ENCODE data around the gene EIF2S1. TPM values are rescaled to one million over a fixed set of nuclear protein-coding genes. Genes with fewer than 3 reads are reported as not detected.
A peak's percentile ranks its signal among the peaks of the same experiment; 100 is the strongest.

The EIF2S1 gene
- total and polyA plus RNA-seq, 2 experiments from 2014 or later, result 121 to 170 TPM

- H3K4me3 ChIP-seq, result no peak overlapping the region
- H4K20me1 ChIP-seq (replicated peaks; ENCODE audit: insufficient read depth), result no peaks in the 10 kb centered on the region
- H3K36me3 ChIP-seq (ENCODE audit: insufficient read depth), result no peaks in the 10 kb centered on the region
- no peaks in the 10 kb centered on the region for H3K4me1 Mint-ChIP-seq
- no peak for TF ChIP-seq EZH2phosphoT487 (IDR thresholded peaks at IDR 0.05; ENCODE audit: unreplicated experiment)
- no peak for TF ChIP-seq ZNF114 (CRISPR knock-in tag; IDR thresholded peaks at IDR 0.05)
- TF ChIP-seq POLR2AphosphoS5 (IDR thresholded peaks at IDR 0.05; ENCODE audit: low read depth), result no peak
- TF ChIP-seq ZNF331 (CRISPR knock-in tag; IDR thresholded peaks at IDR 0.05; ENCODE audit: low read depth), result no peak
- TF ChIP-seq REST (IDR thresholded peaks at IDR 0.05; ENCODE audit: unreplicated experiment), result no peak
- TF ChIP-seq STAT1 (IDR thresholded peaks at IDR 0.05; ENCODE audit: unreplicated experiment), result no peak
- TF ChIP-seq CREB1 (CRISPR knock-in tag; IDR thresholded peaks at IDR 0.05; ENCODE audit: low read depth), result no peak
- H3K27ac ChIP-seq (ENCODE audit: low read depth), result no peak overlapping the region
- peaks cover 1% of the 10 kb centered on the region for H3K27me3 Mint-ChIP-seq (ENCODE audit: insufficient read depth, low read depth, poor library complexity)
- no peak overlapping the region for H3K4me2 ChIP-seq
- ATAC-seq (no peak), DNase-seq (ENCODE audit: low spot score) (no peak)
- H3F3A ChIP-seq (replicated peaks; ENCODE audit: low read depth), result no peaks in the 10 kb centered on the region
- H3K79me2 ChIP-seq (replicated peaks; ENCODE audit: insufficient read depth), result no peaks in the 10 kb centered on the region
- H3K27me3 ChIP-seq (ENCODE audit: insufficient read depth), result peaks cover 3% of the 10 kb centered on the region; the same call in 1 of the 2 replicates
- H2AFZ ChIP-seq, result no peak overlapping the region
- H3K27ac Mint-ChIP-seq, result no peak overlapping the region
- no peaks in the 10 kb centered on the region for H3K4me1 ChIP-seq (ENCODE audit: insufficient read depth)
- no peaks in the 10 kb centered on the region for H3K36me3 Mint-ChIP-seq (ENCODE audit: low read depth)
- no peaks in the 10 kb centered on the region for H3K9me2 ChIP-seq (ENCODE audit: insufficient read depth)
- H3K9me3 Mint-ChIP-seq, result no peaks in the 10 kb centered on the region
- no peak overlapping the region for H3K4me3 Mint-ChIP-seq
These were observed 58.5 kb downstream of the EIF2S1 start for GRCh38 chr14:67418401-67419191.

- DNase-seq (ENCODE audit: low spot score), result peak; percentile 87
- no peaks in the 10 kb centered on the region for H3K9me2 ChIP-seq (ENCODE audit: insufficient read depth)
- H3K36me3 Mint-ChIP-seq (ENCODE audit: low read depth), result no peaks in the 10 kb centered on the region
- TF ChIP-seq STAT1 (IDR thresholded peaks at IDR 0.05; ENCODE audit: unreplicated experiment) (no peak), CREB1 (CRISPR knock-in tag; IDR thresholded peaks at IDR 0.05; ENCODE audit: low read depth) (peak; percentile 12; the same call in 1 of the 2 replicates), CTCF (conservative IDR thresholded peaks at IDR 0.05; ENCODE audit: low read depth in 2 of 2) (peak; percentile 77 to 86)
- no peaks in the 10 kb centered on the region for H3K79me2 ChIP-seq (replicated peaks; ENCODE audit: insufficient read depth)
- no peak overlapping the region for H3K4me3 Mint-ChIP-seq
- H3K36me3 ChIP-seq (ENCODE audit: insufficient read depth), result no peaks in the 10 kb centered on the region
- no peak overlapping the region for H3K4me2 ChIP-seq
- peaks cover 4% of the 10 kb centered on the region for H3K27me3 Mint-ChIP-seq (ENCODE audit: insufficient read depth, low read depth, poor library complexity)
- H3K4me1 ChIP-seq (ENCODE audit: insufficient read depth), result no peaks in the 10 kb centered on the region
- no peaks in the 10 kb centered on the region for H4K20me1 ChIP-seq (replicated peaks; ENCODE audit: insufficient read depth)
- H3K27me3 ChIP-seq (ENCODE audit: insufficient read depth), result no peaks in the 10 kb centered on the region
- no peak overlapping the region for H3K27ac Mint-ChIP-seq
- no peaks in the 10 kb centered on the region for H3K4me1 Mint-ChIP-seq
- no peak overlapping the region for H2AFZ ChIP-seq
- no peaks in the 10 kb centered on the region for H3K9me3 Mint-ChIP-seq
- no peak overlapping the region for H3K4me3 ChIP-seq
- no peaks in the 10 kb centered on the region for H3F3A ChIP-seq (replicated peaks; ENCODE audit: low read depth)
- H3K27ac ChIP-seq (ENCODE audit: low read depth), result no peak overlapping the region
- ATAC-seq, result peak; percentile 95
These were observed 60.1 kb downstream of the EIF2S1 start for GRCh38 chr14:67420102-67420739.

Data from GM23338 (cell line).